HG02885 (cell line): ENCODE data around the gene PLEKHM3.

Experiments used
- ATAC-seq: cut with Tn5 transposase; IDR thresholded peaks from one replicate; pipeline ENCODE4 v1.9.1; 2021; ENCODE audit warnings: mild to moderate bottlenecking; ENCODE audit not compliant: unreplicated experiment, poor library complexity

Gene PLEKHM3

GRCh38 chr2:207772844-207773205 is 252.5 kb downstream of the PLEKHM3 start:
- ATAC-seq, result no peak

GRCh38 chr2:207772081-207772843 is 253.1 kb downstream of the PLEKHM3 start:
- no peak for ATAC-seq

GRCh38 chr2:207771421-207771820 is 253.9 kb downstream of the PLEKHM3 start:
- no peak for ATAC-seq
